Jurkat, Clone E6-1 (cell line): ENCODE results near the gene PGLYRP4. TPM values are rescaled to one million over a fixed set of nuclear protein-coding genes. Genes with fewer than 3 reads are reported as not detected.

Experiments used
- DNase-seq: peaks from one replicate; pipeline ENCODE4 v3.0.0-alpha.2; 2011; ENCODE audit warnings: low read depth, low spot score
- H3K4me3 ChIP-seq: 2 replicates; pipeline ENCODE4 v1.5.1; 2011; ENCODE audit warnings: mild to moderate bottlenecking, low read length, control low read depth, moderate library complexity
- polyA plus RNA-seq: library from polyadenylated mRNA; unstranded; fragments of >200 nt; gene quantifications from one replicate; pipeline ENCODE4 v1.2.1, GENCODE V29; 2012; ENCODE audit warnings: missing spikeins; ENCODE audit not compliant: insufficient read length, insufficient read depth

The PGLYRP4 gene, protein sequence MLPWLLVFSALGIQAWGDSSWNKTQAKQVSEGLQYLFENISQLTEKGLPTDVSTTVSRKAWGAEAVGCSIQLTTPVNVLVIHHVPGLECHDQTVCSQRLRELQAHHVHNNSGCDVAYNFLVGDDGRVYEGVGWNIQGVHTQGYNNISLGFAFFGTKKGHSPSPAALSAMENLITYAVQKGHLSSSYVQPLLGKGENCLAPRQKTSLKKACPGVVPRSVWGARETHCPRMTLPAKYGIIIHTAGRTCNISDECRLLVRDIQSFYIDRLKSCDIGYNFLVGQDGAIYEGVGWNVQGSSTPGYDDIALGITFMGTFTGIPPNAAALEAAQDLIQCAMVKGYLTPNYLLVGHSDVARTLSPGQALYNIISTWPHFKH
- 1.1 TPM for polyA plus RNA-seq

DNA sequence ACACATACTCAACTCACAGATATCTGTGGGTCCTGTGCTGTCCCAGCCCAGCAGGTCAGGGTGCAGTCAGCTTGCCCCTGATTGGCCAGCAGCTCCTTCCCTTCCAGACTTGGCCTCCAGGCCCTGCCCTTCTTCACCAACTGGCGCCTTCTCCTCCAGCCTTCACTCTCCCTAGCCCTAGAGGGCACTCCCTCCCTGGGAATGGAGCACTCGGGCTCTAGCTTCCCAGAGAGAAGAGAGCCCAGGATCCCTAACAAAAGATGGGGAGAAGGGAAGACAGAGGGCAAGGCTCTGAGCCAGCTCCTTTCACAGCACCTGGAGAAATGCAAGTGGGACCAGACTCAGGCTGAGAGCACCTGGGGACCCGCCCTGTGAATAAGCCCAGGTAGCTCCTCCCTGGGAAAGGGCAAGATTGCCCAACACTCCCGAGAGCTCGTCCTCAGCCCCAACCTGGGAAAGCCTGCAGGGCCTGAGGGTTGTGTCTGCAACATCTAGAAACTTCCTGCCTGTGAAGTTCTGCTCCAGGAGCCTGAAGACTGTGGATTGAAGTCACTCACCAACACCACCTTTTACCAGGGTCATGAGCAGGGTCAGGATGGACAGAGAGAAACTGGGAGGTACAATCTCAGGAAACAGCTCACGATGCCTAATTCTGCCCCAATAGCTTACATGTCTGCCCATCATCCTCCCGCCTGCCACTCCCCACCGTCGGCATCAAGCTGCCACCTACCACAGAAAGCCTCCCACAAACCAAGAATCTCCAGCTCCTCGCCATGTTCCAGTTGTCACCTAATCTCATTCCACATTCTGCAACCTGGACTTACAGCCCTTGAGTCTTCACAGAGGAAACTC is at the start of gene PGLYRP4:
TSS of gene PGLYRP4 (minus strand) at position 331 of the 852 bp plus-strand sequence. CDS start 909 bp downstream, outside the sequence.
- no peak within 1 kb of the TSS for H3K4me3 ChIP-seq
- DNase-seq, result no peak

DNA sequence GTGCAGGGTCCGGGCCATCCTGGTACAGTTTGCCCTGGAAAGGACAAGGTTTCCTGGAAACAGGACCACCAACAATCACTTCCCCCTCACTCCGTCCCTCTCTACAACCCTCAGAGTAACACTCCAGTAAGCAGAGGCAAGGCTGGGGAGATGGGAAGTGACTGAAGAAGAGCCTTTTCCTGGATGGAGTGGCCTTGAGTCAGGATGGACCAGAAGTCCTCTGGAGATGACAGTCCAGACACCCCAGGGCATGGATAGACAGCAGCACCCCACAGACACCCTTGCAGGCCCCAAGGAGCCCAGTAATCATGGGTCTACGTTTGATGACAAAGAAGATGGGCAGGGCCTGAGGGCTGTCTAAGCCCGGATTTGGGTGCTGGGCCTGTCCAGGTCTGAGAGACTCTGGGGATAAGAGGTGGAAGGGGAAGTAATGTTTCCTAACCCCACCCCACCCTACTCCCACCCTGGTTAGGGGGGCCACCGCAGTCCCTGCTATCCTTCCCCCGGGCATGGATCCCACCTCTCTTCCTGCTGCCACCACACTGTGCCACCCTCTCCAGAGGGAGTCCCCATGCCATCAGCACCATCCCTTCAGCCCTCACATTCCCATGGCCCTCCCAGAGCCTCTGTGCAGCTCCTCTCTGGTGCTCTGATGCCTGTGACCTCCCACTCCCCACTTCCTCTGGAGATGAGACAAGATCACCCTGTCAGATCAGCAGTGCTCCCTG is 49.4 kb upstream of the PGLYRP4 start:
- no peak for DNase-seq
- H3K4me3 ChIP-seq, result no peak overlapping the region

DNA sequence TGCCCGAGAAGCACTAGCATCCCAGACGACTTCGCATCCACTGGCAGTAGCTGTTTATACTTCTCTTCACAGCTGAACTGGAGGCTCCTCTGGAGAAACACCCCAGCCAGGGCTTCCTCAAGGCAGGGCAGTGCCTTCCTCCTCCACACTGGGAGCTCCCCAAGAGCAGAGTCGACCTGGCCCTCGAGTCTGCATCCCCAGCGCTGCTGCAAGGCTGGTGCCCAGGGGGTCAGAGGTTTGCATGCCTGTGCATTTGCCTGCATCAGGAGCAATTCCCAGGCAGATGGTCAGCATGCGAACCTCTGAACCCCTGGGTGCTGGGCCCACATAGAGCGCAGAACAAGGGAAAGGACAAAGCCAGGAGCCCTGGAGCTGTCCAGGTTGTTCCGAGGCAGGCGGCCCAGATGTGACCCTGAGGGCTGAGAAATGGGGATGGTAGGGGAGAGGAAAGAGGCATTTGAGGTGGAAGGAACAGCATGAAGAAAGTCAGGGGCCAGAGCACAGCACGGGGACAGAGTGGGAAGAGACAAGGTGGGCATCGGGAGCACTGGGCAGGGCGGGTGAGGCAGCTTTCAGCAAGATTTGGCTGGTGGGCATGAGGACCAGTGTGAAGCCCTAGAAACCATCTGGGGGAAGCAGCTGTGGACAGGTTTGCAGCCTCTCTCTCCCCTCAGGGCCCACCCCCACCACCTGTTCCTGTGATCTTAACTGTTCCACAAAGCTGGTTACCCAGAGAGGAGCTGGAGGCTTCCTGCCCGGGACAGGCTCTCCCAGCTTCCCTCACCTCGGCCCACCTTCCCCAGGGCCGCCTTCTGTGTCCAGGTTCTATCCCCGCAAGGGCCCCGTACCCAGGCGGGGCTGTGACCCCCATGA is 48.6 kb upstream of the PGLYRP4 start:
- no peak for DNase-seq
- H3K4me3 ChIP-seq, result no peak overlapping the region

DNA sequence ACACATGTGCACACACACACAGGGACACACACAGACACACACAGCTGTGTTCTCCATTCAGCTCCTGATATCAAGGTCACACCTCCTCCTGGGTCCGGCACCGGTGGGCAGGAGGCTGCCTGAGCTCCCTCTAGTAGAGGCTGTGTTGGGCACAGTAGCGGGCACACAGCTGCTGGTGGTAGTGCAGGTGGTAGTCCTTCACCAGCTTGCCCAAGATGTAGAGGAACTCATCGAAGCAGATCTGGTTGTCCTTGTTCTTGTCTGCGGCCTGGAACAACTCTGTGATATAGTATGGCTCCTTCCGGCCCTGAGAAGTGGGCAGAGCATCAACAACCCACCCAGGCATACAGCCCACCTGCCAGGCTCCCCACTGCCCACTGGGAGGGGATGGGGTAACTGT is 47.8 kb upstream of the PGLYRP4 start:
- H3K4me3 ChIP-seq, result no peak overlapping the region
- no peak for DNase-seq

DNA sequence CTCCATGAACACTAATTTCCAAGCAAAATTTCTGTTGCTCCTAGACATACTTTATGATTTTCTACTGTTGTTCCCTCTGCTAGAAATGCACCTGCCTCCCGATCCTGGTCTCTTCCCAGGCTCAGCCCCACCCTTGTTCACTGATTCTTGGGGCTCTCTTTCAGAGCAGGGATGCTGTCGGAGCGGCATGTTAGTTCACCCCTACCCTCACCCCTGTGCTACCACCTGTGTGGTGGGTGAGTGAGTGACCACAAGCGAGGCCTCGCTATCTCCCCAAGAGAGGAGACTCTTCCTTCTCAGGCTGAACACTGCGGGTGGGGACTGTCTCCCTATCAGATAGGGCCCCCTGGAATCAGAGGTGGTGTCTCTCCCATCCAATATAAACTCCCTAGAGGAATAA is 47.1 kb upstream of the PGLYRP4 start:
- H3K4me3 ChIP-seq, result no peak overlapping the region
- no peak for DNase-seq

DNA sequence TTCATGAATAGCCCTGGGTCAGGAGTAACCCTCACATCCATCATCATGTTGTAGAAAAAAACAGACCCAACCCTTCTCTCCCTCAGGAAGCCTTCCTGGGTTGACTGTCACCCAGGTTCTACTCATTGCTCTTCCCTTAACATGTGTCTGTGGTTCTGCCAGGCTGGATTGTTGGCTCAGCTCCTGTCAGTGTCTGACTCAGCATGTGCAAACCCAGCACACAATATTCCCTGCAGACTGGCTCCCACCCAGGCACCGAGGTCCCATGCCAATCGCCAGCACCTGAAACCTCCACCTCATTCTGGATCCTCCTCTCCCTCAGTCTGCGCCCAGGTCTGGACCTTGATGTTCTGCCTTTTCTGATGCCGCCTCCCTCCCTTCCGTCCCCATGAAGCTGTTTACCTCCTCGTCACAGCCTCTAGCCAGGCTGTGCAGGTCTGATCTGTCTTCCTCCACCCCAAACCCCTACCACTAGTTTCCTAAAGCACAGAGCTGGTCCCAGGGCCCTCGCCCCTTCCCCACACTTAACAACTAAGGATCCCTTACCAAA is 46.6 kb upstream of the PGLYRP4 start:
- DNase-seq, result no peak
- no peak overlapping the region for H3K4me3 ChIP-seq

DNA sequence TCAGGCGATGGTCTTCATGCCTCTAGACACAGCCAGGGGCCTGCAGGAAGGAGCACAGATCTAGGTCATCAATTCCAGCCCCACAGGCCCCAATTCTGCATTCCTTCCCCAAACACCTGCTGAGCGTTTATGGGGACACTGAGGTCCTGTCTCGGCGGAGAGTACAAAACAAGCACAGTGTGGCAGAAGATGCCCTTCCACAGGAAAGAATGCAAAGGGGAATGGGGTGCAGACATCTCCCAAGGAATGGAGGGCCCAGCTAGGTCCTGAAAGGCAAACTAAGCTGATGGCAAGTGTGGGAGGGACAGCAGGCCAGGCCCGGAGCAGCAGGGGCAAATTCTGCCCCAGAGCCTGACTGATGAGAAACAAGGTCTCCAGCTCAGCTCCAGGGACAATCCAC is 45.8 kb upstream of the PGLYRP4 start:
- no peak for DNase-seq
- no peak overlapping the region for H3K4me3 ChIP-seq

DNA sequence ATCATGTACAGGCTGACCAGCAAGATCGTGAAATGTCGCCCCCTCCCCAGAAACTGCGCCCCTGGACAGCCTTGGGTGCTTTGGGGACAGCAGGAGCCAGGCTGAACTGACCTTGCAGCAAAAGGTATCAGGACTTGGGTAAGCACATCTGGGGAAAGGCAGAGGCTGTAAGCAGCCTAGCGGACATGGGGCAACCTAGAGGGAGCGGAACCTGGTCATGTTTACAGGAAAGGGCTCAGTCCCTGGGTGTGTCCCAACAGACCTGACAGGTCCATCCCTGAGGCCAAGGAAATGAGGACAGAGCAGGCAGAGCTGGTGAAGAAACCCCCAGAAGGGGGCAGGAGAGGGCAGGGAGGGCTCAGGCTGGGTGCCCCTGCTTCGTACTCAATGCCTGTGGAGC is 45.3 kb upstream of the PGLYRP4 start:
- DNase-seq, result no peak
- no peak overlapping the region for H3K4me3 ChIP-seq

DNA sequence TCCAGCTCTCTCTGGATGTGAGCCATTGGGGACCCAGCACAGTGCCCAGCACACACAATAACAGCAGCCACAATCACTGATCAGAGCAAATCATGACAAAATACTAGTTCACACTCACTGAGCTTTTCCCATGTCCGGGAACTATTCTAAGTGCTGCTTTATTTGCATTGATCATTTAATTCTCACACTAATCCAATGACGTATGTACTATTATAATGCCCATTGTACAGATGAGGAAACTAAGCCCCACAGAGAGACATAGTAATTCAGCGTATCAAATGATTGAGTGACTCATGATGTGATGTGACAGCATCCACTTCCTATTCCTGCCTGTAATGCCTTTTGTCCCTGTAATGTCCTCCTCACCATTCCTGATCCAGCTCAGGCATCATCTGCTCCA is 44.2 kb upstream of the PGLYRP4 start:
- H3K4me3 ChIP-seq, result no peak overlapping the region
- no peak for DNase-seq

DNA sequence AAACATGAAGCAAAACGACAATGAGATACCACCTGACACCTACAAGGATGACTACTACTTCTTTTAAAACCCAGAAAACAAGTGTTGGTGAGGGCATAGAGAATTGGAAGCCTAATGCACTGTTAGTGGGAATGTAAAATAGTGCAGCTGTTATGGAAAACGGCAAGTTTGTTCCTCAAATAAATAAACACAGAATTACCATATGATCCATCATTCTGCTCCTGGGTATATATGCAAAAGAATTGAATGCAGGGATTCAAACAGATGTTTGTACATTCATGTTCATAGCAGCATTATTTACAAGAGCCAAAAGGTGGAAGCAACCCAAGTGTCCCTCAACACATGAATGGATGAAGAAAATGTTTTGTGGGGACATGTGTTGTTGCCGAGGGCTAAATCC is 43.6 kb upstream of the PGLYRP4 start:
- no peak overlapping the region for H3K4me3 ChIP-seq
- no peak for DNase-seq

DNA sequence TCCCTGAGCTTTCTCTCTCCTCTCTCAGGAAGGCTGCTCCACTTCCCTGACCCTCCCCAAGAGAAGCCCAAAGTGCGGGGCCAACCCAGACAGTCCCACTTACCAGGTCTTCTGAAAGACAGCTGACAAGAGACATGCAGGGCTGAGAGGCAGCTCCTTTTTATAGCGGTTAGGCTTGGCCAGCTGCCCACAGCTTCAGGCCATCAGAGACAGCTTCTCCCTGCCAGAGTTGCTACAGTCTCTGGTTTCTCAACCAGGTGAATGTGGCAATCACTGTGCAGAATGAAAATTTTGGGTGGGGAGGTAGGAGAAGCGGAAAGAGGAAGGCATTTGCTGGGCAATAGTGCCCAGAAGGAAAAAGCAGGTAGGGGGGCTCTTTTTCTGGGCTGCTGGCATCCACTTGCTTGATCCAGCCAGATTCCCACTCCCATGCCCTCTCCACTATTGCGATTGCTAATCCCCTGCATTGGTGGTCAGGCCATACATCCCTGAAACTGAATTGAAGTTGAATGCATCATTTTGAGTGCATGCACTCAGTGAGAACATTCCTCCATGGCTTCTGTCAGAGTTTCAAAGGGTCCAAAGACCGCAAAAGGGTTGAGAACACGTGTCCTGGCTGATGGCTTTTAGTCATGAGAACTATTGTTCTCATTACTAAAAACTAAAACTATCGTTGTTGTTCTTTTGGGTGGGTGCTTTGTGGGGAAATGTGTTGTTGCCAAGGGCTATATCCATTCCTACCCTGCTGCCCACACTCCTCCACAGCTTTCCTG is 42.5 kb upstream of the PGLYRP4 start, which contains the start of gene S100A8:
TSS of gene S100A8 (minus strand) at position 136 of the 773 bp plus-strand sequence. CDS start 538 bp downstream, outside the sequence.
- H3K4me3 ChIP-seq, result no peak within 1 kb of the TSS
- DNase-seq, result no peak

DNA sequence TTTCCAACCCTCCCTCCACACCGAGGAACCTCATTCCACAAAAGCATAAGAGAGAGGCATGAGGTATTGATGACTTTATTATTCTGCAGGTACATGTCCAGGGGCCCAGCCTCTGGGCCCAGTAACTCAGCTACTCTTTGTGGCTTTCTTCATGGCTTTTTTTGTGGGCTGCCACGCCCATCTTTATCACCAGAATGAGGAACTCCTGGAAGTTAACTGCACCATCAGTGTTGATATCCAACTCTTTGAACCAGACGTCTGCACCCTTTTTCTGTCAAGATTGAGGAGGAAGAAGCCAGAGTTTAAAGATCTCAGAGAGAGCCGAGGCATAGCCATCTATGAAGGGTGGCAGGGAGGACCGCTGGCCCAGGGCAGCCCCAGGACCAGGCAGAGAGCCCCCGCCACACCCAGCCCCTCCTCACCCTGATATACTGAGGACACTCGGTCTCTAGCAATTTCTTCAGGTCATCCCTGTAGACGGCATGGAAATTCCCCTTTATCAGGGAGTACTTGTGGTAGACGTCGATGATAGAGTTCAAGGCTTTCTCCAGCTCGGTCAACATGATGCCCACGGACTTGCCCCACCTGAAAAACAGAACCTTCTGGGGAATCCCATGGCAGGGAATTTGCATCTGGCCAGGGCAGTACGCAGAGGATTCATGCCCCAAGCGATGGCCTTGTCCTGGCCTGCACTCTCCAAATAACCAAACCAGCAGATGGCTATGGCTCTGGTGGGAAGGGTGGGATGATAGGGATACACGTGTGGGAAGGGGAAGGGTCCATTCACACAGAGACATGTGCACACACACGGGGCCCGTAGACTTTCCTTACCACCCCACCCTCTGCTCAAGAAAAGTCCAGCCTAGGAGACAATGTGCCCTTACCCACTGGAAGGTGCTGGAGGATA is 41.6 kb upstream of the PGLYRP4 start:
- no peak overlapping the region for H3K4me3 ChIP-seq

DNA sequence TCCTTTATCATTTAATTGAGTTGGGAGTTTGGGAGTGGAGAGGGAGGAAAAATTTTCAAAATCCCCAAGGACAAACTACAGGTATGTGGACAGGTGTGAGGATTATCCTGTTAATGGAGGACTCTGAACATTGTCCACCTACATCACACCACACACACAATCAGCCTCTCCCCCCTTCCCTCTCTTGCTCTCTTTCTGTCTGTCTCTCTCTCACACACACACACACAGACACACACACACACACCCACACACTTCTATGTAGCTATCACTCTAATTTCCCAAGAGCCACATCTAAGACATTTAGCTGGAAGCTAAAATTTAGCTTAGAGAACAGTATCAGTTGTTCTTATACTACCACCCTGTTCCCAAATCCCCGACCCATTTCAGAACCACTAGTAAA is 40.8 kb upstream of the PGLYRP4 start:
- H3K4me3 ChIP-seq, result no peak overlapping the region

More for the DNA sequence above, 41.6 kb upstream of the PGLYRP4 start:
- no peak for DNase-seq

DNA sequence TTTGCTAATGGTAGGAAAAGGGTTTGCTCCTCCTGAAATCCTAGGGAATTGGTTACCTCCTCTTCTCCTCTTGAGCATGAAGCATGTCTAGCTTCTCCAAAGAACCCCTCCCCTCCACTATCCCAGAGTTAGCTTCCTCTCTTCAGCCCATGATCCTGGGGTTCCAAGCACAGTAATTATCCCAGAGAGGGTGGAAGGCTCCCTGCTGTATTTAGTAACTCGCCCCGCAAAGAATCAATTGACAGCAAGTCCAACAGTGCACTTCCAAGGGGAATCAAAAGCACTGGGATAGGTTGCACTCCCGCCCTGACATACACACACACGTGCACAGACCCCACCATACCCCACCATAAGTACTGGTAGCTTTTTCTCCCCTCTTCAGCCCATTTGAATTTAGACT is 39.1 kb upstream of the PGLYRP4 start:
- DNase-seq, result no peak
- no peak overlapping the region for H3K4me3 ChIP-seq

More for the DNA sequence above, 40.8 kb upstream of the PGLYRP4 start:
- no peak for DNase-seq

DNA sequence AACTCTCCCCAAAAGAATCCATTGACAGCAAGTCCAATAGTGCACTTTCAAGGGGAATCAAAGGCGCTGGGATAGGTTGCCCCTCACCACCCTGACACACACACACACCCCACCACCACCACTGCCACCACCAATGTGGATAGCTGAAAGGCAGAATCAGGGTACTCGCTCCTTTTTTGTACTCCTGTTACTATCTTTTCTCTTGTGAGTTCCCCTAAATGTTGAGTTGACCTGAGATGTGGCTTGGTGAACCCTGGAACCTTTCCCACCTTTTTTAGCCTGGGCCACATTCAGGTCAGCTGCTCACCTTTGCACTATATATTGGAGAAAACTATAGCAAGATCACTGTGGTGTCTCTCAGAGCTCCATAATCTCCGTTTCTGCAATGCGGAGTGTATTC is 38.4 kb upstream of the PGLYRP4 start:
- no peak overlapping the region for H3K4me3 ChIP-seq
- DNase-seq, result no peak

DNA sequence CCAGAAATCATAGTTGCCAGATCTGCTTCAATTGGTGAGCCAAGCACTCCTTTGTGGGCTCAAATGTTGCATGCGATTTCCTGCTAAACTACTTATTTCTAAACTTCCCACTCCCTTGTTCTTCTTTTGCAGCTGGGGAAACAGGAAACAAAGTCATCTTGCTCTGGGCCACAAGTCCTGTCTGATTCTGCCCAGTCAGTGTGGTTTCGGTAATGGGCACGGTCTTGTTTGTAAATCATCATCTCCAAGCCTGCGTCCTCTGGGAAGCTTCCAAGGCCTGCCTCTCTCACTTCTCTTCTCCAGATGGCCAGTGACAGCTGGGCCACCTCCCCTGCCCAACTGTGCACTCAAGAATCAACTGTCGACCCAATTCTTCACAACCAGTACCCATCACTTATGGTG is 37.9 kb upstream of the PGLYRP4 start:
- no peak for DNase-seq
- H3K4me3 ChIP-seq, result no peak overlapping the region
